K562 (cell line): ENCODE results near the gene OR10H5. TPM values are rescaled to one million over a fixed set of nuclear protein-coding genes. Genes with fewer than 3 reads are reported as not detected.
A peak's percentile ranks its signal among the peaks of the same experiment; 100 is the strongest.
"Not testable (repeated sequence)": the region's sequence is repeated elsewhere in the genome, so short reads cannot be mapped to it uniquely, and the experiment has no call there.

Experiments used
- ATAC-seq: fragments of 200-7000 bp; cut with Tn5 transposase; 3 replicates; pipeline ENCODE4 v1.9.1; 2020; ENCODE audit warnings: moderate library complexity
- BruUV-seq: library from RNA; stranded (reverse); fragments of 400-500 nt; replicated peaks from 2 replicates; lab custom pipeline; 2021; lab: Mats Ljungman, UMichigan
- CTCF ChIA-PET: fragments of 300-600 bp; formaldehyde crosslinking; extraction: SDS; loops from one replicate; lab custom pipeline; 2021; ENCODE audit warnings: low intra/inter-chr PET ratio; lab: Yijun Ruan, JAX
- POLR2A ChIA-PET: fragments of 300-600, 350-650 bp; sonication (Branson Sonifier 250); formaldehyde crosslinking; extraction: SDS; loops from one replicate; lab custom pipeline; 2021; ENCODE audit warnings: antibody characterized with exemption, inconsistent platforms; lab: Yijun Ruan, JAX
- DNase-seq, 4 experiments: peaks; one replicate each; pipeline versions ENCODE4 v3.0.0 to v3.0.0-alpha.2; 2011 to 2018; ENCODE audit warnings: low spot score in 3 of 4, mixed read lengths in 3 of 4; ENCODE audit errors: extremely low read depth in 1 of 4
- FAIRE-seq: peaks from 2 replicates; lab custom pipeline; 2011; peaks lifted over from hg19 to GRCh38; lab: Jason Lieb, UNC
- H2AFZ ChIP-seq: 2 replicates; pipeline ENCODE4 v1.6.0; 2011; ENCODE audit warnings: low read depth, low read length, control low read depth, inconsistent platforms
- H3K27ac ChIP-seq: fragments of 200-600 bp; 3 replicates; pipeline ENCODE4 v1.8.0; 2011; ENCODE audit warnings: low read depth, mild to moderate bottlenecking, control low read depth, inconsistent platforms, low read length, moderate library complexity, mixed read lengths; ENCODE audit errors: extremely low read depth
- H3K27me3 ChIP-seq, 2 experiments: fragments of 300-600 bp in 1 of 2; 2 replicates in 1 of 2; 3 replicates in 1 of 2; pipeline versions ENCODE4 v1.6.0 to v1.8.0; 2011; ENCODE audit warnings: inconsistent platforms in 2 of 2, low read length in 2 of 2, mild to moderate bottlenecking in 1 of 2, mixed read lengths in 1 of 2, moderate library complexity in 1 of 2; ENCODE audit not compliant: control insufficient read depth in 2 of 2, insufficient read depth in 2 of 2
- H3K36me3 ChIP-seq: fragments of 300-600 bp; 3 replicates; pipeline ENCODE4 v1.8.0; 2011; ENCODE audit warnings: mild to moderate bottlenecking, low read length, inconsistent platforms; ENCODE audit not compliant: control insufficient read depth, insufficient read depth
- H3K4me1 ChIP-seq, 2 experiments: fragments of 200-600 bp in 1 of 2; replicated peaks in 1 of 2; 2 replicates in 1 of 2; 3 replicates in 1 of 2; pipeline versions ENCODE4 v1.5.1 to v1.8.0; 2011; ENCODE audit warnings: inconsistent platforms in 2 of 2, low read length in 2 of 2, mild to moderate bottlenecking in 1 of 2, mixed read lengths in 1 of 2, moderate library complexity in 1 of 2; ENCODE audit not compliant: control insufficient read depth in 2 of 2, insufficient read depth in 2 of 2
- H3K4me2 ChIP-seq: 2 replicates; pipeline ENCODE4 v1.6.1; 2011; ENCODE audit warnings: low read length, control low read depth, inconsistent platforms, mixed read lengths; ENCODE audit not compliant: insufficient read depth
- H3K4me3 ChIP-seq: fragments of 200-600 bp; sonication (generic), shearing (Covaris generic); 2 replicates; pipeline ENCODE4 v1.5.1; 2016; ENCODE audit warnings: control low read depth, inconsistent platforms
- H3K79me2 ChIP-seq: fragments of 200-600 bp; 3 replicates; pipeline ENCODE4 v1.8.0; 2011; ENCODE audit warnings: low read length, inconsistent platforms; ENCODE audit not compliant: control insufficient read depth, insufficient read depth
- H3K9ac ChIP-seq, 2 experiments: 2 replicates each; pipeline versions ENCODE4 v1.6.0 to v1.6.1; 2011; ENCODE audit warnings: low read depth in 2 of 2, low read length in 2 of 2, control low read depth in 1 of 2, inconsistent platforms in 1 of 2, mild to moderate bottlenecking in 1 of 2, mixed read lengths in 1 of 2; ENCODE audit not compliant: insufficient read depth in 1 of 2
- H3K9me1 ChIP-seq: one replicate; pipeline ENCODE4 v1.6.0; 2011; ENCODE audit warnings: inconsistent platforms, mild to moderate bottlenecking, low read length, moderate library complexity; ENCODE audit not compliant: control insufficient read depth, insufficient read depth
- H3K9me3 ChIP-seq: replicated peaks from 2 replicates; pipeline ENCODE4 v1.5.1; 2011; ENCODE audit warnings: low read depth, low read length, inconsistent platforms; ENCODE audit not compliant: control insufficient read depth, insufficient read depth
- H4K20me1 ChIP-seq: replicated peaks from 2 replicates; pipeline ENCODE4 v1.6.1; 2011; ENCODE audit warnings: low read length, inconsistent platforms, mixed read lengths; ENCODE audit not compliant: control insufficient read depth, insufficient read depth
- AFF1 ChIP-seq, 2 experiments: fragments of 450-650 bp; IDR thresholded peaks; 2 replicates each; pipeline ENCODE4 v1.6.1; 2018; ENCODE audit warnings: mild to moderate bottlenecking in 2 of 2, low read depth in 1 of 2; ENCODE audit not compliant: partially characterized antibody in 2 of 2
- ZNF511 ChIP-seq: sonication (generic); formaldehyde crosslinking; IDR thresholded peaks from 2 replicates; pipeline ENCODE4 v1.8.0; 2022; ENCODE audit warnings: mild to moderate bottlenecking, missing genetic modification reagents
- WGBS: fragments of 100-300 bp; shearing (Covaris generic); methylation state at CpG from one replicate; pipeline ENCODE4 v1.1.6; 2016; ENCODE audit warnings: low coverage, mixed read lengths; ENCODE audit not compliant: insufficient coverage; ENCODE audit errors: missing lambda C conversion rate; 5-methylcytosine and 5-hydroxymethylcytosine counted together
- in situ Hi-C: fragments of 300-500 bp; cut with MboI; formaldehyde crosslinking; loops from 4 replicates; pipeline ENCODE4 v1.15.0; 2018; ENCODE audit warnings: inconsistent platforms, mixed read lengths
- intact Hi-C: fragments of 100-400 bp; cut with micrococcal nuclease; formaldehyde crosslinking; loops from 2 replicates; pipeline ENCODE4 v1.14.2; 2022
- polyA plus RNA-seq, 8 experiments: library from polyadenylated mRNA; depleted of rRNA in 4 of 8; stranded (reverse) in 5 of 8; unstranded in 3 of 8; fragments of >200 nt; fragmentation: Nextera tagmentation in 2 of 8; fragmentation: Illumina TruSeq in 1 of 8; extraction: Ambion mirVana in 2 of 8; extraction: Trizol in 1 of 8; gene quantifications; 2 replicates each; pipeline versions ENCODE4 v1.2.1 to v1.2.3, GENCODE V29; 2011 to 2014; ENCODE audit warnings: inconsistent platforms in 1 of 8, missing spikeins in 1 of 8
- total RNA-seq, 7 experiments: library from RNA; depleted of rRNA in 6 of 7; stranded (reverse); fragments of >200 nt in 6 of 7; fragmentation: Illumina TruSeq in 2 of 7; extraction: Trizol in 2 of 7; gene quantifications; 2 replicates each; pipeline versions ENCODE4 v1.2.1 to v1.2.3, GENCODE V29; 2011 to 2021; ENCODE audit warnings: low replicate concordance in 1 of 7

The OR10H5 gene
- total and polyA plus RNA-seq, 9 of the 15 experiments (the other 6 are each of a cell fraction or from before 2014, with no cell fraction given), result not detected

DNA sequence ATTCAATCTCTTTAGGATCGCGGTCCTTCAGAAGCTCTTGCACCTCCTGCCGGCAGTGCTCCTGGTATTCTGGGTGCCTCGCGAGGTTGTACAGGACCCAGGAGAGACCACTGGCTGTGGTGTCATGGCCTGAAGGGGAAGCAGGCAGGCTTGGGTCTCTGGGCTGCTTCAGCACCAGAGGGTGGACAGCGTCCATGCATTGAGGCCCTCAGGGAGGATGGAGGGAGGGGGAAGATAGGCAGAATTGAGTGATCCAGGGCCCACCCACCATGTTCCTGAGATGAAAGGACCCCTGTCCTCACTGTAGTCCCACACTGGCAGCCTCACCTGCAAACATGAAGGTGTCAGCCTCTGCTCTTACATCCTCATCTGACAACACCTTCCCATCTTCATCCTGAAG, 17.9 kb upstream of the OR10H5 start (continued):
- TF ChIP-seq AFF1 (IDR thresholded peaks at IDR 0.05; ENCODE audit: low read depth in 1 of 2, partially characterized antibody in 2 of 2), result peak in 1 of 2 experiments; percentile 82
- 0 out of 2 replicates have a peak, but pooled peaks have one; percentile 33 for TF ChIP-seq ZNF511 (CRISPR knock-in tag)

DNA sequence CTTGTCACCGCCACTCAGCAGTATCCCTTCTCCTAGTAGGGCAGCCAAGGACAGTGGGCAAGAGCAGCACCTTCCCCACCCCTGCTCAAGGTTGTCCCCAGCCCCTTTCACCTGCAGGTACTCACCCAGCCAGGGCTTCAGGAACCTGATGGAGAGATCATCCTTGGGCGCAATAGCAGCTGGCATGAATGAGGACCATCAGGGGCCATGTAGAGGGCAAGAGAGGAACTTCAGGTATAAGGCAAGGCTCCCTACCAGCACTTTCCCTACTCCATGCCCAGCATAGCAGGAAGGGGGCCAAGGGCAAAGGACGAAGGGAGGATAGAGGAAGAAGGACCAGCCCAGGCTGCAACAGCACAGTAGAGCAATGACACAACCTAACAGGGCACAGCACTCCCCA, 13.3 kb upstream of the OR10H5 start:
- H3K4me2 ChIP-seq, H3K79me2 ChIP-seq, H3K27ac ChIP-seq, H3K9ac ChIP-seq, in situ Hi-C loops, BruUV-seq, H3K36me3 ChIP-seq, H3K27me3 ChIP-seq, H3K4me1 ChIP-seq, FAIRE-seq, H2AFZ ChIP-seq, DNase-seq, CTCF ChIA-PET, H4K20me1 ChIP-seq, H3K4me3 ChIP-seq, H3K9me3 ChIP-seq, intact Hi-C loops, H3K9me1 ChIP-seq, POLR2A ChIA-PET, ATAC-seq: not testable (repeated sequence)
- 0% methylated on average over 2 of the region's 3 CpGs for WGBS
